Natural killer cell (primary cell): Measurements from ENCODE around the gene PCDHGA1. TPM values are rescaled to one million over a fixed set of nuclear protein-coding genes. Genes with fewer than 3 reads are reported as not detected.
"Not testable (repeated sequence)": the region's sequence is repeated elsewhere in the genome, so short reads cannot be mapped to it uniquely, and the experiment has no call there.

Experiments used
- ATAC-seq, 3 donors: fragments of 150-1000 bp in 2 of 3; fragments of 200-7000 bp in 1 of 3; cut with Tn5 transposase; 1 replicate in 1 of 3; 2 replicates in 2 of 3; pipeline ENCODE4 v1.10.0; 2021; ENCODE audit warnings: mild to moderate bottlenecking in 2 of 3, moderate library complexity in 2 of 3
- DNase-seq, 2 donors: peaks; one replicate each; pipeline versions ENCODE4 v3.0.0 to v3.0.0-alpha.2; 2013 to 2021; ENCODE audit warnings: mixed read lengths in 1 of 2
- H3K27ac ChIP-seq: one replicate; pipeline ENCODE4 v1.5.1; 2013; ENCODE audit warnings: mild to moderate bottlenecking, low read length
- H3K27me3 ChIP-seq: one replicate; pipeline ENCODE4 v1.6.1; 2013; ENCODE audit warnings: low read length; ENCODE audit not compliant: control insufficient read depth, insufficient read depth
- H3K36me3 ChIP-seq: one replicate; pipeline ENCODE4 v1.6.1; 2013; ENCODE audit warnings: low read length; ENCODE audit not compliant: control insufficient read depth, insufficient read depth
- H3K4me1 ChIP-seq: one replicate; pipeline ENCODE4 v1.6.1; 2013; ENCODE audit warnings: low read length; ENCODE audit not compliant: control insufficient read depth, insufficient read depth
- H3K4me3 ChIP-seq: one replicate; pipeline ENCODE4 v1.5.1; 2013; ENCODE audit warnings: low read length
- H3K9me3 ChIP-seq: one replicate; pipeline ENCODE4 v1.6.1; 2013; ENCODE audit warnings: low read length; ENCODE audit not compliant: control insufficient read depth, insufficient read depth
- H3K27ac Mint-ChIP-seq, 2 donors: one replicate each; pipeline ENCODE4 v1.8.0; 2022; ENCODE audit warnings: mild to moderate bottlenecking in 2 of 2, mixed read lengths in 2 of 2, moderate library complexity in 1 of 2
- H3K27me3 Mint-ChIP-seq, 2 donors: one replicate each; pipeline ENCODE4 v1.8.0; 2022; ENCODE audit warnings: low read depth in 2 of 2, mixed read lengths in 2 of 2
- H3K36me3 Mint-ChIP-seq: one replicate; pipeline ENCODE4 v1.8.0; 2022; ENCODE audit warnings: mixed read lengths
- H3K4me1 Mint-ChIP-seq, 2 donors: one replicate each; pipeline ENCODE4 v1.8.0; 2022; ENCODE audit warnings: mixed read lengths in 2 of 2
- H3K4me3 Mint-ChIP-seq: one replicate; pipeline ENCODE4 v1.8.0; 2022; ENCODE audit warnings: mild to moderate bottlenecking, moderate library complexity, mixed read lengths
- H3K9me3 Mint-ChIP-seq, 2 donors: one replicate each; pipeline ENCODE4 v1.8.0; 2022; ENCODE audit warnings: mixed read lengths in 2 of 2
- WGBS: methylation state at CpG from one replicate; pipeline ENCODE4 v1.1.7; 2013; ENCODE audit warnings: missing lambda C conversion rate; ENCODE audit not compliant: insufficient coverage; 5-methylcytosine and 5-hydroxymethylcytosine counted together
- intact Hi-C: fragments of 100-400 bp; cut with micrococcal nuclease; formaldehyde crosslinking; loops from one replicate; pipeline ENCODE4 v1.14.2; 2022
- total RNA-seq, 4 donors: library from RNA; stranded (reverse); fragments of 120-200 nt in 1 of 4; gene quantifications; one replicate each; pipeline versions ENCODE4 v1.2.3 to v1.2.4, GENCODE V29; 2013 to 2022
- TF ChIP-seq, protein P1 (sequence below): fragments of 200-600 bp; IDR thresholded peaks from one replicate; pipeline ENCODE4 v1.8.0; 2022; ENCODE audit warnings: antibody characterized with exemption

The PCDHGA1 gene
- total RNA-seq, 3 donors from 2014 or later (not counting 1 experiment from before 2014, with no cell fraction given): not detected

DNA sequence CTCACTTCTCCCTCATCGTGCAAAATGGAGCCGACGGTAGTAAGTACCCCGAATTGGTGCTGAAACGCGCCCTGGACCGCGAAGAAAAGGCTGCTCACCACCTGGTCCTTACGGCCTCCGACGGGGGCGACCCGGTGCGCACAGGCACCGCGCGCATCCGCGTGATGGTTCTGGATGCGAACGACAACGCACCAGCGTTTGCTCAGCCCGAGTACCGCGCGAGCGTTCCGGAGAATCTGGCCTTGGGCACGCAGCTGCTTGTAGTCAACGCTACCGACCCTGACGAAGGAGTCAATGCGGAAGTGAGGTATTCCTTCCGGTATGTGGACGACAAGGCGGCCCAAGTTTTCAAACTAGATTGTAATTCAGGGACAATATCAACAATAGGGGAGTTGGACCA, 101.0 kb downstream of the PCDHGA1 start:
- Histone ChIP-seq H3K9me3 (peaks cover 24% of the 10 kb centered on the region), H3K27ac (no peak overlapping the region), H3K27me3 (peaks cover 62% of the 10 kb centered on the region), H3K4me3 (peak overlapping the region; percentile 7), H3K36me3 (no peaks in the 10 kb centered on the region), H3K4me1 (peaks cover 15% of the 10 kb centered on the region)
- ATAC-seq (peak in 2 of 3 donors; percentile 24 to 48), DNase-seq (no peak)
- peaks cover 9% of the 10 kb centered on the region for H3K36me3 Mint-ChIP-seq
- H3K27me3 Mint-ChIP-seq: peaks cover 34 to 40% of the 10 kb centered on the region in 2 donors
- H3K4me1 Mint-ChIP-seq: peaks cover 8 to 16% of the 10 kb centered on the region in 2 donors
- 19% methylated on average over 37 of the region's 37 CpGs for WGBS
- H3K4me3 Mint-ChIP-seq: peak overlapping the region; percentile 47
- H3K27ac Mint-ChIP-seq: no peak overlapping the region
- H3K9me3 Mint-ChIP-seq: peaks cover 3 to 14% of the 10 kb centered on the region in 2 donors
- intact Hi-C loops: no loop called here
- TF ChIP-seq, protein P1, sequence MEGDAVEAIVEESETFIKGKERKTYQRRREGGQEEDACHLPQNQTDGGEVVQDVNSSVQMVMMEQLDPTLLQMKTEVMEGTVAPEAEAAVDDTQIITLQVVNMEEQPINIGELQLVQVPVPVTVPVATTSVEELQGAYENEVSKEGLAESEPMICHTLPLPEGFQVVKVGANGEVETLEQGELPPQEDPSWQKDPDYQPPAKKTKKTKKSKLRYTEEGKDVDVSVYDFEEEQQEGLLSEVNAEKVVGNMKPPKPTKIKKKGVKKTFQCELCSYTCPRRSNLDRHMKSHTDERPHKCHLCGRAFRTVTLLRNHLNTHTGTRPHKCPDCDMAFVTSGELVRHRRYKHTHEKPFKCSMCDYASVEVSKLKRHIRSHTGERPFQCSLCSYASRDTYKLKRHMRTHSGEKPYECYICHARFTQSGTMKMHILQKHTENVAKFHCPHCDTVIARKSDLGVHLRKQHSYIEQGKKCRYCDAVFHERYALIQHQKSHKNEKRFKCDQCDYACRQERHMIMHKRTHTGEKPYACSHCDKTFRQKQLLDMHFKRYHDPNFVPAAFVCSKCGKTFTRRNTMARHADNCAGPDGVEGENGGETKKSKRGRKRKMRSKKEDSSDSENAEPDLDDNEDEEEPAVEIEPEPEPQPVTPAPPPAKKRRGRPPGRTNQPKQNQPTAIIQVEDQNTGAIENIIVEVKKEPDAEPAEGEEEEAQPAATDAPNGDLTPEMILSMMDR: no peak

DNA sequence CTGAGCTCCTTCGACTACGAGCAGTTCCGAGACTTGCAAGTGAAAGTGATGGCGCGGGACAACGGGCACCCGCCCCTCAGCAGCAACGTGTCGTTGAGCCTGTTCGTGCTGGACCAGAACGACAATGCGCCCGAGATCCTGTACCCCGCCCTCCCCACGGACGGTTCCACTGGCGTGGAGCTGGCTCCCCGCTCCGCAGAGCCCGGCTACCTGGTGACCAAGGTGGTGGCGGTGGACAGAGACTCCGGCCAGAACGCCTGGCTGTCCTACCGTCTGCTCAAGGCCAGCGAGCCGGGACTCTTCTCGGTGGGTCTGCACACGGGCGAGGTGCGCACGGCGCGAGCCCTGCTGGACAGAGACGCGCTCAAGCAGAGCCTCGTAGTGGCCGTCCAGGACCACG, 102.0 kb downstream of the PCDHGA1 start:
- peaks cover 62% of the 10 kb centered on the region for H3K27me3 ChIP-seq
- intact Hi-C loops, H3K4me3 Mint-ChIP-seq, H3K27ac ChIP-seq, ATAC-seq, H3K36me3 Mint-ChIP-seq, DNase-seq, H3K27ac Mint-ChIP-seq, H3K4me3 ChIP-seq, H3K36me3 ChIP-seq: not testable (repeated sequence)
- 39% methylated on average over 31 of the region's 38 CpGs for WGBS
- H3K4me1 ChIP-seq: peaks cover 15% of the 10 kb centered on the region
- H3K9me3 ChIP-seq: peaks cover 24% of the 10 kb centered on the region
- H3K4me1 Mint-ChIP-seq: peaks cover 8 to 16% of the 10 kb centered on the region in 2 donors
- peaks cover 34 to 44% of the 10 kb centered on the region in 2 donors for H3K27me3 Mint-ChIP-seq
- peaks cover 3 to 14% of the 10 kb centered on the region in 2 donors for H3K9me3 Mint-ChIP-seq

DNA sequence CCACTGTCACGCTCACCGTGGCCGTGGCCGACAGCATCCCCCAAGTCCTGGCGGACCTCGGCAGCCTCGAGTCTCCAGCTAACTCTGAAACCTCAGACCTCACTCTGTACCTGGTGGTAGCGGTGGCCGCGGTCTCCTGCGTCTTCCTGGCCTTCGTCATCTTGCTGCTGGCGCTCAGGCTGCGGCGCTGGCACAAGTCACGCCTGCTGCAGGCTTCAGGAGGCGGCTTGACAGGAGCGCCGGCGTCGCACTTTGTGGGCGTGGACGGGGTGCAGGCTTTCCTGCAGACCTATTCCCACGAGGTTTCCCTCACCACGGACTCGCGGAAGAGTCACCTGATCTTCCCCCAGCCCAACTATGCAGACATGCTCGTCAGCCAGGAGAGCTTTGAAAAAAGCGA, 102.4 kb downstream of the PCDHGA1 start:
- H3K36me3 ChIP-seq, H3K36me3 Mint-ChIP-seq, H3K27ac ChIP-seq, H3K4me3 ChIP-seq, H3K4me3 Mint-ChIP-seq, ATAC-seq, H3K27ac Mint-ChIP-seq, DNase-seq, intact Hi-C loops: not testable (repeated sequence)
- 38% methylated on average over 28 of the region's 29 CpGs for WGBS
- peaks cover 24% of the 10 kb centered on the region for H3K9me3 ChIP-seq
- Mint-ChIP-seq H3K4me1 (peaks cover 8 to 16% of the 10 kb centered on the region in 2 donors), H3K9me3 (peaks cover 3 to 14% of the 10 kb centered on the region in 2 donors), H3K27me3 (peaks cover 34 to 44% of the 10 kb centered on the region in 2 donors)
- H3K27me3 ChIP-seq: peaks cover 59% of the 10 kb centered on the region
- peaks cover 15% of the 10 kb centered on the region for H3K4me1 ChIP-seq

DNA sequence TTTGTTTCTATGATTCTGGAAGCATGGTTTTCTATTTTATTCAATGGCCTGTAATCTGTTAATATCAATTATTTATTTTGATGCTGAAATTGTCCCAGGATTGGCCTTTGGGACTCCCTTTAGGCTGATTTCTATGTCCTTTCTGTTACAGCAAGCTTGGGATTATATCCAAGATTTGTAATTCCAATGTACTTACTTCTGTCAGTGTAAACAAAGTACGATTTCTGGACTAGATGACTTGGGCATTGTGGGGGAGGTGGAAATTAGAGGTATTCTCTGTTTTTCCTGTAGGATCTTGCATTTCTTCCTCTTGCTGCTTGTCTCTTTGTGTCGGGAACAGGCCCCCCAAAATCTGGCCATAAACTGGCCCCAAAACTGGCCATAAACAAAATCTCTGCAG, 103.7 kb downstream of the PCDHGA1 start:
- H3K4me3 ChIP-seq: no peak overlapping the region
- peaks cover 15% of the 10 kb centered on the region for H3K4me1 ChIP-seq
- no peak overlapping the region for H3K4me3 Mint-ChIP-seq
- ATAC-seq: no peak
- H3K9me3 ChIP-seq: peaks cover 24% of the 10 kb centered on the region
- H3K27me3 Mint-ChIP-seq: peaks cover 27 to 38% of the 10 kb centered on the region in 2 donors
- H3K36me3 ChIP-seq: no peaks in the 10 kb centered on the region
- H3K27ac ChIP-seq: no peak overlapping the region
- intact Hi-C loops: no loop called here
- DNase-seq: no peak
- peaks cover 3 to 14% of the 10 kb centered on the region in 2 donors for H3K9me3 Mint-ChIP-seq
- H3K27ac Mint-ChIP-seq: no peak overlapping the region
- 71% methylated on average over 2 of the region's 2 CpGs for WGBS
- peaks cover 53% of the 10 kb centered on the region for H3K27me3 ChIP-seq
- TF ChIP-seq, protein P1: no peak
- H3K4me1 Mint-ChIP-seq: peaks cover 8 to 16% of the 10 kb centered on the region in 2 donors
- peaks cover 9% of the 10 kb centered on the region for H3K36me3 Mint-ChIP-seq
